ENCODE data around the gene SLC40A1.

Gene SLC40A1

DNA sequence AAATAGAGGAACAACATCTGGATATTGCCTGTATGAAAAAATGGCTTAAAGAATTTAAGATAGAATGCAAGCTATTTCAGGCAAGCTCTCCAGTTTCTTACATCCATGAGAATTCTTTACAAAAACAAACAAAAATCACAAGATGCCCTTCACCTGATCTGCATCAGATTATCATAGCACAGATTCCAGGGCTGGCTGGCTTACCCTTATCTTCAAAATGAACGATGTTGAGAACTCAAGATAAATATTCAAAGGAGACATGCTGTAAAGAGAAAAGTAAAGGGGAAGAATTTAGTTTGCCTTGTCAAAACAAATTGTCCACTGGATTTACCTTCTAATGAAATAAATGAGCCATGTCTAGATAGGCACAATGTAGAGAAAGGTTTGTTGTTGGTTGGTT is 18.7 kb upstream of the SLC40A1 start:
- DNase-seq: no peak

DNA sequence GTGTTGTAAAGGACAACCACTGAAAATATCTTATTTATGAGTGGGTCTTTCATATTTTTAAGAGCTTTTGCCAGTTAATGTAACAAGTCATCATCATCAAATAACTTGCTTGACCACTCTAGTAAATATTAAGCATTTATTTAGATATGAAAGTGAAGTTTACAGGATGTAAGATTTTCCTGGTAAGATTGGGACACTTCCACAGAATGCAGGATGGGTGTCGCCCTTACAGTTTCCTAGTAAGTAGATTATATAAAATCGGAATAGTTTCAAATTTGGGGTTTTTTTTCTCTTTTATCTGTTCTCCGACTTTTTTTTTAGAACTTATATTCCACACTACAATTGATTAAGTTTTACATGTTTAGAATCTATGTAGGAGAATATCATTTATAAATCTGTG is 14.8 kb upstream of the SLC40A1 start:
- DNase-seq: no peak

DNA sequence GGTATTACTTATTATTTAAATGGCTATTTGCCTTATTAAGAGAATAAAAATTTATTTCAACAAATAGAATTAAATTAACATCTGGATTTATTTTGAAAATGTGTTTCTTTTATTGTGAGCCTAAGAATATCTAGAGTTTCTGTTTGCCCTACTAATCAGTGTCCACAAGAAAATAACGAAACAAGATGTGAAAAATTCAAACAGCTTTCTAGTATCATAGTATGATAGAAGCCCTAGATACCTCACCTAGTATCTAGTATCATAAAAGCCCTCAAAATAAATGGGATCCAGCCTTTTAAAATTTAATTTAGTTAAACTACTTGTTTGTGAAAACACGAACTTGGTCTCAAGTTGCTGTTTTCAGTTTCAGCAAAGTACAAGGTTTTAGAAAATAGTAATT is 13.7 kb upstream of the SLC40A1 start:
- DNase-seq: no peak

DNA sequence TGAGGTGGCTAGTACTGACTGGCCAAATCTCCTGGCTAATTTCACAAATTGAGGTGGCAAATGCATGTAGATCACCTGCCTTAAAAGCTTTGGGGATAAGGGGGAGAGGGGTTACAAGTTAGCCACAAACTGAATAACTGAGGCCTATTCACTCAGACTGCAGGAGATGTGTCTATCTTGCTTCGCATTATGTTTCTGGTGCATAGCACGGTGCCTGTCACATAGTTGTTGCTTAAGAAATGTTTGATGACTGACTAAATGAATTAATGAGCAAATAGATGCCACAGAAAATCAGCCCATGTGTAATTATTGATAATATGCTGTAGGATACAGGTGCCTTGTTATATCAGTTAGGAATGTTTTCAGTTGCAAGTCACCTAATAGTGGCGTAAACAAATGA is 12.5 kb upstream of the SLC40A1 start:
- DNase-seq: no peak

DNA sequence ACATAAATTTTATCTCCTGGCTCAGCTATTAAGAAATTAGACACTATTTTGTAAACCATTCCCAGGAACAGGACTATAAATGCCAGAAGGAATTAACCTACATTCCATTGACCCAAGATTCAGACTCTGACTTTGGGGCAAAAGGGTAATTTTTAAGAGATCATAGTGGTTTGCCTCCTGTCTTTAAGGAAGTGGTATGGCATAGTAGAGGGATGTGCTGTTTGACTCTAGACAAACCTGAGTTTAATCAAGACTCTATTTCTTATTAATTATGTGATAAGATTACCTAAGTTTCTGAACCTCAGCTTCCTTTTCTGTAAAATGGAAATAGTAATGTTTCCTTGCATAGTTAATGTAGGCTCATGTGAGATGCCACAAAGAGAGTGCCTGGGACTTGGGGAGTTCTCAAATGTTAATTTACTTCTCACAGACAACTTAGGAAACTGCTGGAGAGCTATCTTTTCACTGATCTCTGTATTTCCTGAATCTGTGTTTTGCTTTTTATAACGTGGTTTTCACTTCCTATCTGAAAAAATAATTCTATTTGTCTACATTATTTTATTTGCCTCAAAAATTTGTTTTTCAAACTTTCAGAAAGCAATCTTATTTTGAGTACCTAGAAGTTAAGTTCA is 11.9 kb upstream of the SLC40A1 start:
- no peak for DNase-seq

DNA sequence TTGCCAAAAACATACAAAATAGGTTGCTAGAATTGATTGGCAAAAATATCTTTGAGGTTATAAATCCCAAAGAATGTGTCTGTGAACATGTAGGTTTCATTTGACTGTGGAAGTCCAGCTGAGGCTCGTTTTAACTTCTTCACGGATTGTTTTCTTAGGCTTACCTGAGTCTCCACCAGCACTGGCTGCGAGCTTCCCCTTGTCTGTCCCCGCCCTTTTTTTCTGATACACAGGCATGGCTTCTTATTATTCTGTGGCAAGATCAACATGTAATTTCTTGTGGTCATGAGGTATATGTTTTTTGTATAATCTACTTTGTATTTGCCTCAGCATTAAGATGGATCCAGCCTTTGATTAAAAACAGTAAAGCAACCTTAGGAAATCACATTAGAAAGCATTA is 7.2 kb upstream of the SLC40A1 start:
- no peak for DNase-seq

DNA sequence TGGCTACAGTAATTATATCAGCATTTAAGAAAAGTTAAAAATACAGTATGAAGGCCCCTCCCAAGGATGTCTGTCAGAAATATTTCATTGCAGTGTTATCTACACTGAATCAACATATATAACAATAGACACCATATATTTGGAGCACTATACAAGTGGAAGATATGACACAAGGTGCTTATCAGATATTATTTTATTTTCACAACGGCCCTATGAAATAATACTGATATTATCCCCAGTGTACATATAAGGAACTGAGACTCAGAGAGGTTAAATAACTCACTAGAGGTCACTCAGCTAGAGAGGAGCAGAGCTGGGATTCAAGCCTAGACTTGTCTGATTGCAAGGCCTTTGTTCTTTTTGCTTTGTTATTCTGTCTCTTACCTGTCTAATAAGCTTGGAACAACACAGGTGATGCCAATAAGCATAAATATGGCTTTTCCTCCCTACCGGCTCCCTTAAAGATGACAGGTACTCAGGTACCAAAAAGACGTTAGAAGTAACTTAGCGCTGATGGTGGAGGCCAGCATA is 4.7 kb upstream of the SLC40A1 start:
- DNase-seq: no peak

DNA sequence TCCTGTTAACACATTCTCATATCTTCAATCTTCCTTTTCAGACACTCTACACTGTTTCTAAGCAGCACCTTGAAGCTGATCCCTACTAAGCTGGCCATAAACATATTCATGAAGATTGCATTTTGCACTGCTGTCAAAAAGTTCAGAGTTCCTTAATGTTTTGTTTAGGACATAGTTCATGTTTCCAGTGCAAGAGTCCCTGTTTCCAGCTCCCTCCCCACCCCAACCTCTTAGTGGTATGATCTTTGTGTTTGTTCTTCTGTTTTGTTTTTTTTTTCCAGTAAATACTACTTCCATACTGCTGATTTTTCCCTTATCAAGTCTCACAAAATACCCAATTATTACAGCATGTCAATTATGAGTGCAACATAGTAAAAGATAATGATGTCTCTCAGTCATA is 4.1 kb upstream of the SLC40A1 start:
- no peak for DNase-seq

DNA sequence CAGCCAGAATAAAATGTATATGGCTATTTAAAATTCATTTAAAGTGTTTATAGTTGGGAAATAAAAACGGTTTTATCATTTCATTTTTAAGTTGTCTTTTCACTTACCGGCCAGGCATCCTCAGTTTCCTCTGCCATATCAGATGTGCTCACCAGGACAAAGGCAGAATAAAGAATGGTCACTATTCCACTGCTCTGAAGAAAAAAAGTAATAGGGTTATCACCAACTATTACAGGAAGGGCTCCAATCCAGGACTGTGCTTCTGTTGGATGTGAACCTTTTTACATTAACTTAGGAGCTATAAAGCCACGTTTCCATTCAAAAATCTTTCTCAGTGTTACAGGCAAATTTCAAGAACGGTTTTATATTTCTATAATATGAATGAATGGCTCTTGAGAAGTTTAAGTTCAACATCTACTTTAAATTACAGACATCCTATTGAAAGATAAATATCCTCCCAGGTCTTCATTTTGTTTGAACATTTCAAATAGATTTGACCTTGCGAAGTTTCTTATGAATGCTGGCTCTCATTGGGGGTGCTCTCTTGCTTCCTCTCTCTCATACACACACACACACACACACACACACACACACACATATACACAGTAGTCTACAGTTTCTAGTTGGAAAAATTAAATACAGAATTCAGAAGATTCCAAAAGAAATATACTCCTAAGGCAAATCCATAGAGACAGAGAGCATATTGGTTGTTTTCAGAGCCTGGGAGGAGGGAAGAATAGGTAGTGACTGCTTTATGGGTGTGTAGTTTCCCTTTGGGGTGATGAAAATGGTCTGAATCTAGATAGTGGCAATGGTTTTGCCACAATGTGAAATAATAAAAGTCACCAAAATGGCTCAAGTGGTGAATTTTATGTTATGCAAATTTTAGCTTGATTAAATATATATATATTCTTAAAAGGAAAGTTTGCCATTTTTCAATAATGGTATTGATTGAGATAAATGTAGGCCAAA is 2.9 kb upstream of the SLC40A1 start:
- DNase-seq: no peak

DNA sequence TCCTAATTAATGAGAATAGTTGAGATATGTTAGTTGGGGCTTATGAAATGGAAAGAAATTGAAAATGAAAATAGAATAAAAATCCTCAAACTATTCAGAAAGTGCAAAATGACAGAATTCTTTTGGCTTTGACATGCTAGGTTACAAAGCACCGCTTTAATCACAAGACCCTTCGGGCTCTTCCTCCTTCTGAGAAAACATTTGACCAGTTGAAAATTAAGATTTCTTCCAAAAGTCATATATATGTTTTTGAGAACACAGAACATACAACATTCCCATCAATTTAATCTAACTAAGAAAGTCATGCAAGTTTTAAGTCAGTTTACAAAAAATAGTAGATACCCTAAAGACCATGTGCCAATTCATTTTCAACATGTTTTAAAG is 2.2 kb upstream of the SLC40A1 start:
- no peak for DNase-seq

DNA sequence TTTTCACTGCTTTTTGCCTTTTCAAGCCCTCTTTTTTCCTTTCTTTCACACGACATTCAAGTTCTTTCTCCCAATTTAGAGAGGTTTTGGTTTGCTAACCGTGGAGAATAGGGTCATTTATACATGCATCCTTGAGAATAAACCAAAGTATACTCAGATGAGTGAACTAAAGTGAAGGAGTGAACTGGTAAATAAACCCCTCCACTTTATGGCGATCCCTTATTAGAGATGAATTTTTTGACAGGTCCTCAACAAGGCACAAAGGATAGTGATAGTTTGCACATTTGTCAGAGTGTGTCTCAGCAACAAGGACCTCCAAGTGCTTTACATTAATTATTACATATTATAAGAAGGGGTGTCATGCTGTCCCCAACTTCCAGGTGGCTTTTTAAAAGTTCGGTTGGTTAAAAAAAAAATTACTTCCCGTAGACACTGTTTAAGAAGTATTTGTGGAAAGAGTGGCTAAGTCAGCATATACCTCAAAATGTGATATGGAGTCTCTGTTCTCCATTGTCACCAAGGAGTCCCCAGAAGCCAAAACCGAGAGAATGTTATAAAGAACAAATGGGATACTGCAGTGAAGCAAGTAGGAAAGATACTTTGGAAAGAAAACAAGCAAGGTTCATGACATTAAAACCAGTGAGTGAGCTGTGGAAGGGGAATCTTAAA is 1.7 kb upstream of the SLC40A1 start:
- DNase-seq: no peak

DNA sequence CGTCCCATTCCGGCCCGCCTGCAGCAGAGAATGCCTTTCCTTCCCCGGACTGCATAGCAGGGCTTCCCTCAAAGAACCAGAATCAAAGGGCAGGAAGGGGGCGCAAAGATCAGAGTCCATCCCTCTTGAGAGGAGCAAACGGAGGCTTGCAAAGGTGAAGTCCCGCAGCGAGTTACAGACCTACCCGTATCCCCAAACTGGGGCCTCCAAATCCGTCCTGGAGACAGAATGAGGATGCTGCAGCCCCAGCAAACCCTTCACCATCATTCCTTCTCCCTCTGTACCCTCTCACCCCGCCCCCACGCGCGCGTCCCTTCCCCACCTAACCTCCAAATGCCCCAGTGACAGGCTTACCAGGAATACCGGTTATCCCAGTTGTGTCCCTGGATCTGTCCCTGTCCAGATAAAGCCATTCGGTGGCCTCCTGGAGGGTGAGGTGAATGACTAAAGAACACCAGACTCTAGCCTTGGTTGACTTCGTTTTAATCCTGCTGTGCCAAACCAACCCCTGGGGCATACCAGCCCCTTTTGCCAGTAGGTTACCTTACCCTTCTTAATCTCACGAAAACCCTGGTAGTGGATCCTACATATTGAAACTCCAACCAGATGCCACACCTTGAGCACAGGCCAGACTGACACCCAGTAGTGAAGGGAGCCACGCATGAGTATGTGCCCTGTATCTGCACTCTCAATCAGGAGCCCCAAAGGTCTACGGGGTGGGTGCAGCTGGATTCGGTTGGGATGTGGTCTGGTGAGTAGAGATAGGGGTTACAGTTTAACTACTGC is 961 bp upstream of the SLC40A1 start:
- DNase-seq: peak; percentile 28

DNA sequence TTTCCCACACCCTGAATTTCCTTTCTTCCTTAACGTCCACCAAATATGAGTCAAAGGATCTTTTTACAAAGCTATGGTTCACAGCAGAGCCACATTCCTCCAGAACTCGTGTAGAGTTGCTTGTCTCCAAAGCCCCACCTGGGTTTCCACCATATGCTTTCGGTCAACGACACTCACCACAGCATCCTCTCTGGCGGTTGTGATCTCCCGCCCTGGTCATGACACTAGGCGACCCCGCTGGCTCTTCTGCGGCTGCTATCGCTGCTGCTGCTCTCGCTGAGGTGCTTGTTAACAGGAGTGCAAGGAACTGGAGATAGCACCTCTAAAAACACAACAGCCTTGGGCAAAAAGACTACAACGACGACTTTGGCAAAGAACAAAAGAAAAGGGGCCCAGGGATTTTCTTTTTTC is 340 bp downstream of the SLC40A1 start:
- no peak for DNase-seq

DNA sequence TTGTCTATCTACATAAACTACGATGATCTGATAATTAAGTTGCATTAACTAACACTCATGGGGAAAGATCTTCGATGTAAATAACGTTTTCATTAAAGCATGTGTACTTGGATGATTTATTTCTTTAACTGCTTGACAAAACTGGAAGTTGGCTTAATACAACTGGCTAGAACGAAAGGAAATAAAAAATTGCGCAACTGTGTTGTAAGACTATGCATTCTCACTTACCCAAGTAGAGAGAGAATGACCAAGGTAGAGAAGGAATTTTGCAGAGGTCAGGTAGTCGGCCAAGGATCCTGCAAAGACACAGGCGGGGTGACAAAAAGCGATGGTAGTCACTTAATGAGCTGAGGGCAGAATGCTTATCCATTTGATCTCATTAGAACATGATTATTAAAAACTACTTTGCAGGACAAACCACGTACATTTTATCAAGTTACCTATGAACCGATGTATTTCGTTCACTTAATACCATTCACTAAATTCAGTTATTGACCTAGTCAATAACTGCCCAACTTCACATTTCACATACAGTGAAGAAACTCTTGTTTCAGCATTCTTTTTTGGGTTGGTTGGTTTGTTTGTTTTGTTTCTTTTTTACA is 900 bp downstream of the SLC40A1 start:
- no peak for DNase-seq

DNA sequence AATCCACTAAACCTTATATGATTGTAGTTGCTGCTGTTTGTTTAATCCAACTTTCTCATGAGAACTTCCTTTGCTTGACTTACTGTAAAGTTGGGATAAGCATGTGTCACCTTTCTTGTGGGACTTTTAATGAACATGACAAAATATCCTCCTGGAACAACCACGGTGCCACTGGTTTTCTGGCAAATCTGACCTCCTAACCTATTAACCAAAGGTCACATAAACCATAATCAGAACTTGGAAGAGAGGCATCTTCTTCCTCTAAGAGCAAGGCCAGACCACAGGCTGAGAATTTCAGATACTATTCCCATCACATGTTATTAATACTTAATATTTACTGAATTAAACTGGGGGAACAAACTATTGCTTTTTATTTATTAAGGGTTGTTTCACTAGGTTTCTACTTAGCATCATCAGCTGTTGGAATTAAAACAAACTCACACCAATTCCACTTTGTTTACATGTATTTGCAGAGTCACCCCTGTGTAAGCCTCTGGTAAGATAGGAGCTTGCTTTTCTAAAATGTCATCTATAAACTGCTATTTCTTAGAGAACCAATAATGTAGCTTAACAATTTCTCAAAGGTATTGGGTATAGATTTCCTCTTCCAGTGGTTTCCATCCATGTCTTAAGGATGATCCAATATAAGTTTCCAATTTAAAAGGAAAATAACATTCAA is 2.2 kb downstream of the SLC40A1 start:
- no peak for DNase-seq

DNA sequence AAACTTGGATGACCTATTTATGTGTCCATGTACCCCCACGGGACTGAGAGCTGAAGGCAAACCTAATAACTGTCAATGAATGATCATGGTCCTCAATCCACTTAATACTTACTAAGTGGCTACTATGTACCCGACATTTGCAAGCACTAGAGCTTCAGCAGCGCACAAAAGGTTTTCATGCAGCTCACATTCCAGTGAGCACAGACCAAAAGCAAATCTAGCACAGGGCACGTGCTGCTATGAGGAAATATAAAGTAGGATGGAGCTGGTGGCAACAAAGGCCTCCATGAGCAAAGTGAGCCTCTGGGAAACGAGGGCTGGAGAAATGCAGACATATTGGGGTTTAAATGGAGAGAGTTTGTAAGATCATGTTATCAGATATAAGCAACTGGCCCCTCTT is 3.5 kb downstream of the SLC40A1 start:
- no peak for DNase-seq

DNA sequence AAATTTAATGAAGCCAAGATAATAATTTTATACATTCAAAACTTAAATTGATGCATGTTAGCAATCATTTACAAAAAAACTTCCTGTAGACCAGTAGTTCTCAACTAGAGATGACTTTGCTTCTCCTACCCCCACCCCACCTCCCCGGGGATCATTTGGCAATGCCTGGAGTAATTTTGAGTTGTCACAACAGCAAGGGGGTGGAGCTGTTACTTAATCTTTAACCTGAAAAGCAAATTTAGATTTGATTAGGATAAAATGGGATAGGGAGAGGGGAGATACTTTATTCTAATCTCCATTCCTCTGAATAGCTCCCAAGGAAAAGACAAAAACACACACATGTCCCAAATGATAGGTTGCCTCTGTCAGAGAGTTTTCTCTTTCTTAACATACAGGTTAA is 4.2 kb downstream of the SLC40A1 start:
- no peak for DNase-seq

DNA sequence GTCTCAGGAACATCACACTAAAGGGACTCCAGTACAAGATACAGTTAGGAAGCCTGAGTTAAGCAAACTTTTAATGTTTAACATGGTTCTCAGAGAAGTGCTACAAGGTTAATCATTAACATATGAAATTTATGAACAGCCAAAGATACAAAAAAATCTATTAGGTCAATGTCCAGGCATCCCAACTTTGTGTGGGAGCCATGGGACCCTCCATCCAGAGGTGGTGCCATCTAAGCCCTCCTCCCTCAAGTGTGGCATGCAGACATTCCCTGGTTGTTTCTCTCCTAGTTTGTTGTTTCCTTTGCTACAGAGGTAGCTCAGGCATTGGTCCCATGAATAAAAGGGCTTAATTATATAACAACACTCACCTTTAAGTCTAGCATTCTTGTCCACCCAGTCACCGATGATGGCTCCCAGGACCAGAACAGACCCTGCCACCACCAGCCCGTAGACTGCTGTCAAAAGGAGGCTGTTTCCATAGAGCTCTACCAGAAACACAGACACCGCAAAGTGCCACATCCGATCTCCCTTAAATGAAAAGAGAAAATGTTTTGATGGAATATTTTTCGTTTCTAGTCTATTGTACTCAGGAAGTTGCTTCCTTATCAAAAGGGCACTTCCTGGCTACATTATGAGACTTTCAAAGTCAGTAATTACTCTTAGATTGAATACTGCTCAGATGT is 5.7 kb downstream of the SLC40A1 start:
- DNase-seq: no peak

DNA sequence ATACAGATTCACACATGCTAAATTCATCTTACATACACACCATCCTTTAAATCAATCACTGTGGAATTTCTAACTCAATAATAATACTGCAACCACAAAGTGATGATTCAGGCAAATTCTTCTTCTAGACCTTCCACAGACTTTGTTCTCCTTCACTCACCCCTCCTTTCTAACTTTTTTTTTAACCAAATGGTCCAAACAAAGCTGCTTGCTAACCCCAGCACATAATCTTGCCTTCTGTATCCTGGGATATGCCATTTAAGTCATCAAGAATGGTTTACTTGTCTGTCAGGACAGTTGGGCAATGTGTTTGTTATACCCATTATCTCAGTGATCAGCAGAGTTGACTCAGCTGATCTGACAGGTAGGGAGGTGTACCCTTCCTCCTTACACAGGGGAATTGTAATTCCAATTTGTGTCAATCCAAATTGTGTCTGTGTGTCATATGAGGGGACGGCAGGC is 10.0 kb downstream of the SLC40A1 start:
- no peak for DNase-seq

DNA sequence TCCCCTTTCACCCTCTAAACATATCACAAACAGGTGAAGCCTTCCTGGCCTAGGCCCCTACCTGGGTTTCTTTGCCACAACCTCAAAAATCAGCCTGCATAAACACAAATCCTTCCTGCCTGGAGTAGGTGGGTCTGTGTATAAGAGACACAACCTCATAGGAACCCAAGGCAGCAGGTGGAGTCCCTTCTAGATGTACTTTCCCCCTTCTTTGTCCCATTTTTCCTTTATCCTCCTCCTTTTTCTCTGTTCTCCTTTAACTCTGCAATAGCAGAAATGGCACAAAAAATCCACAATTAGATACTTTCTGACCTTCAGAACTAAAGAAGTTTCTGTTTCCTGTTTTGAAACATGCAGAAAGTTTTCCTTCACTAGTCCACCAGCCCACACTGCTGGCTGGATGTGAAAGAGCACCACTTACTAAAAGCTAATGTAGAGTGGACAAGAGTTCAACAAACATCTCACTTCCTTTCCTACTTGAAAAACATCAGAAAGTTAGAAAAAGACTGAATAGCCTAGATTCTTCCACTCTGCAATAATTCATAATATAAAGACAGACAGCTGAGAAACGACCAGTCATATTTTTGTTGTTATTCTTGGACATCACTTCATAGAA is 11.2 kb downstream of the SLC40A1 start:
- DNase-seq: no peak

DNA sequence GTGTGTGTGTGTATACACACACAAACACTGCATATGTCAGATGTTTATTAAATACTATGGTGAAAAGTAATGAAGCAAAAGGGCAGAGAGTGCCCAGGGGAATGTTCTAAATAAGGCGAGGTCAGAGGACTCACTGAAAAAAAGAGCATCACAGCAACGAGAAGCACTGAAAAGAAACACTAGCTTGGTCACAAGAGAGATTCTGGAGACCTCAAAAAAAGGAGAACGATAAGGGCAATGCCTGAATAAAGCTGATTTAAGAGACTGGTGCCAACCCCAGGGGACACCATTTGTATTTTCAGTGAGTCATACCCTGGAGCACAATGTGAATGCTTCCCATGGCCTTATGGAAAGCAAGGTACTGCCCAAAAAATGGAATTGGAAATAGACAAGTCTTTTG is 14.5 kb downstream of the SLC40A1 start:
- no peak for DNase-seq
